ENCODE data around the gene AGBL2.
"Not testable (repeated sequence)": the region's sequence is repeated elsewhere in the genome, so short reads cannot be mapped to it uniquely, and the experiment has no call there.

AGBL2 gene

GRCh38 chr11:47715082-47715669, at the start of gene AGBL2:
AGBL2 (minus strand) TSS chr11:47715369; CDS start chr11:47714650, 719 bp downstream.
- peak; percentile 70 for DNase-seq

GRCh38 chr11:47759291-47759690, 44.1 kb upstream of the AGBL2 start:
- not testable (repeated sequence) for DNase-seq

GRCh38 chr11:47756208-47756607, 41.0 kb upstream of the AGBL2 start:
- DNase-seq, result no peak

GRCh38 chr11:47750725-47751124, 35.6 kb upstream of the AGBL2 start:
- DNase-seq, result no peak

GRCh38 chr11:47742494-47742893, 27.3 kb upstream of the AGBL2 start:
- DNase-seq, result not testable (repeated sequence)

GRCh38 chr11:47737817-47738216, 22.6 kb upstream of the AGBL2 start:
- DNase-seq, result not testable (repeated sequence)

GRCh38 chr11:47732271-47732670, 17.1 kb upstream of the AGBL2 start:
- no peak for DNase-seq

GRCh38 chr11:47731475-47731874, 16.3 kb upstream of the AGBL2 start:
- DNase-seq, result no peak

GRCh38 chr11:47726878-47727514, 11.8 kb upstream of the AGBL2 start:
- no peak for DNase-seq

GRCh38 chr11:47726118-47726442, 10.9 kb upstream of the AGBL2 start:
- DNase-seq, result no peak

GRCh38 chr11:47725442-47726117, 10.4 kb upstream of the AGBL2 start:
- no peak for DNase-seq

GRCh38 chr11:47724041-47724729, 9.0 kb upstream of the AGBL2 start:
- no peak for DNase-seq

- no peak for DNase-seq
Measured at GRCh38 chr11:47723041-47723440, 7.9 kb upstream of the AGBL2 start.

- no peak for DNase-seq
Measured at GRCh38 chr11:47720651-47721050, 5.5 kb upstream of the AGBL2 start.

- peak; percentile 5 for DNase-seq
Measured at GRCh38 chr11:47716692-47717091, 1.5 kb upstream of the AGBL2 start.

- no peak for DNase-seq
Measured at GRCh38 chr11:47714554-47715081, 551 bp downstream of the AGBL2 start.

GRCh38 chr11:47711816-47712215, 3.4 kb downstream of the AGBL2 start:
- DNase-seq, result no peak

GRCh38 chr11:47711225-47711624, 3.9 kb downstream of the AGBL2 start:
- no peak for DNase-seq

GRCh38 chr11:47707275-47707786, 7.8 kb downstream of the AGBL2 start:
- not testable (repeated sequence) for DNase-seq

- DNase-seq, result no peak
Measured at GRCh38 chr11:47705721-47706120, 9.4 kb downstream of the AGBL2 start.

- no peak for DNase-seq
Measured at GRCh38 chr11:47691979-47692378, 23.2 kb downstream of the AGBL2 start.

- DNase-seq, result no peak
Measured at GRCh38 chr11:47689480-47689879, 25.7 kb downstream of the AGBL2 start.

GRCh38 chr11:47688991-47689390, 26.2 kb downstream of the AGBL2 start:
- DNase-seq, result no peak

Measured in RPMI8226 (cell line).